Measurements from ENCODE around the gene BTG1. TPM values are rescaled to one million over a fixed set of nuclear protein-coding genes. Genes with fewer than 3 reads are reported as not detected.

BTG1 gene
- total and polyA plus RNA-seq, 7 donors = 41.0 to 82.3 (median 54.8) TPM

DNA sequence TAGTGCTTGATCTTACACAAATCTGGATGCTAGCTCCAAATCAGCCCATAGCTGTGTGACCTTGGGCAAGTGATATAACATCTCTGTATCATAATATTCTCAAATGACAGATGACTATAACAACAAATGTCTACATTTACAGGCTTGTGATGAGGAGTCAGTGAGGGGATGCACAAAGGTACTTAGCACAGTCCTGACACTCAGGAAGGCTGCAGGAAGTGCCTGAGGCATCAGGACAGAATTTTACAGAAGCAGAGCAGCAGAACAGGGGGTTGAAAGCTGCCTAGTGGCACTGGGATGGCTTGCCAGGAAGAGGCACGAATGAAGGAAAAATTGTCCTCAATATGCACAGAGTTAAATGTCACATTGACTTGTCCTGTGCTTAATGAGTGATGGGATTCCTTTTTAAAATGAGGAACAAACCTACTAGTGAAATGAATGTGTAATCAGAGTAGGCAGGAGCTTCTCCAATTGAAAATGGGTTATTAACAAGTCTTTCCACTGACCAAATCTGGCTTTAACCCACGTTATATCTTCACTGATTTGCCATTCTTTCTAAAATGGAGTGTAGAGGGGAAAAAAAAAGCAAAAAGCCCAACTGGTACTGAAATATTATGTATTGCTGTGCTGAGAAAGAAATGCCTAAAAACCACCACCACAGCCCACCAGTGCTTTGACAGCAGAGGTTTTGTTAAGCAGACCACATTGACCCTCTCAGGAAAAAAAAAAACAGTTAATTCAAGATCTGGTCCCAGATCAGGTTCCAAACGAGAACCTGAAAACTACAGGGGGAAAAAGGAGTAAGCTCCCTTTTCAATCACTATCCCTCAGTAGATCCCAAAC, 11.6 kb downstream of the BTG1 start:
- no peak for DNase-seq
- H3K9me3 ChIP-seq = no peaks in the 10 kb centered on the region
- intact Hi-C loops (cut with DNase I) = loop anchor here (5.0 kb wide), 1 partner anchor 57 kb away; no protein-coding TSS in a partner anchor
- H3K4me3 ChIP-seq = no peak overlapping the region
- H3K27ac ChIP-seq = peak overlapping the region in 2 of 4 donors; percentile 6 to 16
- no peaks in the 10 kb centered on the region for H3K36me3 ChIP-seq
- TF ChIP-seq POLR2AphosphoS5 (IDR thresholded peaks at IDR 0.05) (no peak), EP300 (IDR thresholded peaks at IDR 0.05) (no peak)
- WGBS, 2 donors = 44 to 68% methylated on average over 3 of the region's 3 CpGs
- H3K27me3 ChIP-seq = no peaks in the 10 kb centered on the region
- peaks cover 0 to 81% (median 69%) of the 10 kb centered on the region in 4 donors for H3K4me1 ChIP-seq

DNA sequence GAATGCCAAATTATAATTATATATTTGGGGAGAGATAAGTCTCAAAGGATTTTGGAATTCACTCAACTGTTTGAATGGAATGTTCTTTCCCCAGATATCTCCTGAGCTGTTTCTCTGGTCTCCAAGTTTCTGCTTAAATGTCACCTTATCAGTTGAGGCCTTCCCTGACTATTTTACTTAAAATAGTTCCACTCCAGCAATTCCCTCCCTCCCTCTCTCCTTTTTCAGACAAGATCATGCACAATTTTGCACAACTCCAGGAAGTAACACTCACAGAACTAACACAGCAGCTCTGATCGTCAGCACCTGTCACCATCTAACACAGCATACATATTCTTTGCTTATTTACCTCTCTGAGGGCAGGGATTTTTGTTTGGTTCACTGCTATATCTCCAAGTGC, 12.5 kb downstream of the BTG1 start:
- intact Hi-C loops (cut with DNase I) = loop anchor here (5.0 kb wide), 1 partner anchor 56 kb away; no protein-coding TSS in a partner anchor
- H3K4me1 ChIP-seq = peaks cover 0 to 73% (median 65%) of the 10 kb centered on the region in 4 donors
- 0 to 14% methylated on average over 1 of the region's 1 CpG for WGBS, 2 donors
- no peak overlapping the region for H3K4me3 ChIP-seq
- DNase-seq = no peak
- no peaks in the 10 kb centered on the region for H3K27me3 ChIP-seq
- no peaks in the 10 kb centered on the region for H3K36me3 ChIP-seq
- no peak for TF ChIP-seq POLR2A (IDR thresholded peaks at IDR 0.05)
- TF ChIP-seq EP300 (IDR thresholded peaks at IDR 0.05) = no peak
- TF ChIP-seq POLR2AphosphoS5 (IDR thresholded peaks at IDR 0.05) = no peak
- TF ChIP-seq, protein P1, sequence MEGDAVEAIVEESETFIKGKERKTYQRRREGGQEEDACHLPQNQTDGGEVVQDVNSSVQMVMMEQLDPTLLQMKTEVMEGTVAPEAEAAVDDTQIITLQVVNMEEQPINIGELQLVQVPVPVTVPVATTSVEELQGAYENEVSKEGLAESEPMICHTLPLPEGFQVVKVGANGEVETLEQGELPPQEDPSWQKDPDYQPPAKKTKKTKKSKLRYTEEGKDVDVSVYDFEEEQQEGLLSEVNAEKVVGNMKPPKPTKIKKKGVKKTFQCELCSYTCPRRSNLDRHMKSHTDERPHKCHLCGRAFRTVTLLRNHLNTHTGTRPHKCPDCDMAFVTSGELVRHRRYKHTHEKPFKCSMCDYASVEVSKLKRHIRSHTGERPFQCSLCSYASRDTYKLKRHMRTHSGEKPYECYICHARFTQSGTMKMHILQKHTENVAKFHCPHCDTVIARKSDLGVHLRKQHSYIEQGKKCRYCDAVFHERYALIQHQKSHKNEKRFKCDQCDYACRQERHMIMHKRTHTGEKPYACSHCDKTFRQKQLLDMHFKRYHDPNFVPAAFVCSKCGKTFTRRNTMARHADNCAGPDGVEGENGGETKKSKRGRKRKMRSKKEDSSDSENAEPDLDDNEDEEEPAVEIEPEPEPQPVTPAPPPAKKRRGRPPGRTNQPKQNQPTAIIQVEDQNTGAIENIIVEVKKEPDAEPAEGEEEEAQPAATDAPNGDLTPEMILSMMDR (IDR thresholded peaks at IDR 0.05) = no peak
- no peaks in the 10 kb centered on the region for H3K9me3 ChIP-seq
- H3K27ac ChIP-seq = peak overlapping the region in 1 of 4 donors; percentile 16

DNA sequence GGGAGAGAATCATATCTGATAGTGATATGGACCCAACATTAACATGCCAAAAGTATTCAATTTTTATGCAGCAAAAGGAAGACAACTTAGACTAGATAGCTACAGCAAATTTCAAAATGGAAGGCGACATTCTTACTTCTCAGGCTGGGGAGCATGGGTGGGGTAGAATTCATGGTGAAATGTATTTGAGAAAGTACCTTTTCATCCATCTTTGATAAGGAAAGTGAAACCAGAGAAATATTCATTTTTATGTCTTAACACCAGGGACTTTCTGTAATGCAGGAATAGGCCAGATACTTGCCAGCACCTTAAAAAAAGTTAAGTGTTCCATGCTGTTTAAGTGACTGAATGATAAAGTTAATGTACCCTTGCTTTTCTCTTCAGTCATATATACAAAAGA, 13.4 kb downstream of the BTG1 start:
- Histone ChIP-seq H3K27me3 (no peaks in the 10 kb centered on the region), H3K9me3 (no peaks in the 10 kb centered on the region), H3K4me3 (no peak overlapping the region), H3K36me3 (no peaks in the 10 kb centered on the region), H3K27ac (no peak overlapping the region), H3K4me1 (peaks cover 0 to 65% (median 56%) of the 10 kb centered on the region in 4 donors)
- intact Hi-C loops (cut with DNase I) = loop anchor here (5.0 kb wide), 1 partner anchor 55 kb away; no protein-coding TSS in a partner anchor
- WGBS, 2 donors = 67 to 96% methylated on average over 1 of the region's 1 CpG
- no peak for DNase-seq
- TF ChIP-seq POLR2AphosphoS5 (IDR thresholded peaks at IDR 0.05) (no peak), EP300 (IDR thresholded peaks at IDR 0.05) (no peak), POLR2A (IDR thresholded peaks at IDR 0.05) (no peak)
- TF ChIP-seq, protein P1 (IDR thresholded peaks at IDR 0.05) = no peak

DNA sequence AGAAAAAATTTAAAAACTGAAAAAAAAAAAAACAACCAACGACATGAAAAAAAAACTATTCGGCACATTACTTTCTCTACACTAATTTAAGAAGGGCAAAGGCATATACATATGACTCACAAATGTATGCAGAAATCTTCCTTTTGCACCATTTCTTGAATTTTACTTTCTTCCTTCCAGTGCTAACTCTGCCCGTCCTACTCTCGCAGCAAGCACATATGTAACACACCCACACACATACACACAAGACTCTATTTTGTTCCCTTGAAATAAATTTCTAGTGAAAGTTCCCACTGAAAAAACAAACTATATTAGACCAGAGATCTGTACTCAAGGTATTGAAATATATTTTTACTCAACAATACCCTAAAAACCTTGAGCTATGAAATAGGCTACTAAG, 14.6 kb downstream of the BTG1 start:
- H3K27me3 ChIP-seq = no peaks in the 10 kb centered on the region
- TF ChIP-seq POLR2AphosphoS5 (IDR thresholded peaks at IDR 0.05) (no peak), POLR2A (IDR thresholded peaks at IDR 0.05) (no peak), EP300 (IDR thresholded peaks at IDR 0.05) (no peak)
- TF ChIP-seq, protein P1 (IDR thresholded peaks at IDR 0.05) = no peak
- no peak overlapping the region for H3K4me3 ChIP-seq
- no peak overlapping the region for H3K27ac ChIP-seq
- H3K9me3 ChIP-seq = no peaks in the 10 kb centered on the region
- no peaks in the 10 kb centered on the region for H3K36me3 ChIP-seq
- peaks cover 0 to 52% (median 43%) of the 10 kb centered on the region in 4 donors for H3K4me1 ChIP-seq
- intact Hi-C loops (cut with DNase I) = loop anchor here (5.0 kb wide), 1 partner anchor 54 kb away; no protein-coding TSS in a partner anchor
- no peak for DNase-seq
- 63 to 84% methylated on average over 4 of the region's 4 CpGs for WGBS, 2 donors

DNA sequence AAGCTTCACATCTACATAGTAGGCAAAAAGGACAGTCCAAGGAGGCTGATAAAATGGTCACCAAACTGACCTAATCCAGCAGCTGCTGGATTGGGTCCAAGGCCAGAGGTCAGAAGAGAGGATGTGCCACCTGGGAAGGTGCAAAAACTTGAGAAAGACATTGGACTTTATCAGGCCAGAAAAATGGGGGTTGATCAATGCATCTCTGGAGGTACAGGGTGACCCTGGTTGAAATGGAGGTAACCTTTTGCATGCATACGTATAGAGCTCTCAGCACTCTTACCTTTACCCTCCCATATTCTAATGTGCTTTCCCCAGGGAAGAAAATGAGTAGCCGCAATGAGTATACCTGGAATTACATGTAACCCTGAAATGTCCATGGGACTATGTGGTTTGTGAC, 16.0 kb downstream of the BTG1 start:
- TF ChIP-seq EP300 (IDR thresholded peaks at IDR 0.05) (no peak), POLR2A (IDR thresholded peaks at IDR 0.05) (no peak), POLR2AphosphoS5 (IDR thresholded peaks at IDR 0.05) (no peak)
- TF ChIP-seq, protein P1 (IDR thresholded peaks at IDR 0.05) = no peak
- Histone ChIP-seq H3K4me3 (no peak overlapping the region), H3K27me3 (no peaks in the 10 kb centered on the region), H3K36me3 (no peaks in the 10 kb centered on the region), H3K4me1 (peaks cover 0 to 39% (median 32%) of the 10 kb centered on the region in 4 donors), H3K27ac (no peak overlapping the region), H3K9me3 (no peaks in the 10 kb centered on the region)
- intact Hi-C loops (cut with DNase I) = loop anchor here (5.0 kb wide), 1 partner anchor 52 kb away; no protein-coding TSS in a partner anchor
- 97 to 99% methylated on average over 2 of the region's 2 CpGs for whole genome bisulfite sequencing, 2 donors
- no peak for DNase-seq

All from sigmoid colon (tissue), 7 donors.